GM15510 (cell line): ENCODE results near the gene TESK2.

Experiments
- POLR2A ChIP-seq: IDR thresholded peaks from 3 replicates; pipeline ENCODE4 v1.6.1; 2011; ENCODE audit warnings: borderline replicate concordance; ENCODE audit not compliant: insufficient read length; ENCODE audit errors: extremely low read depth

Gene TESK2

GRCh38 chr1:45485949-45486348 lies 5.0 kb downstream of the TESK2 start:
- TF ChIP-seq POLR2A = no peak

- TF ChIP-seq POLR2A = no peak
Measured at GRCh38 chr1:45479039-45479748, 11.8 kb downstream of the TESK2 start.

GRCh38 chr1:45478121-45478814 lies 12.7 kb downstream of the TESK2 start:
- TF ChIP-seq POLR2A = no peak

GRCh38 chr1:45477646-45478045 lies 13.3 kb downstream of the TESK2 start:
- no peak for TF ChIP-seq POLR2A

- TF ChIP-seq POLR2A = no peak
Measured at GRCh38 chr1:45473302-45473701, 17.7 kb downstream of the TESK2 start.

GRCh38 chr1:45470306-45470798 lies 20.6 kb downstream of the TESK2 start:
- no peak for TF ChIP-seq POLR2A

GRCh38 chr1:45465277-45465676 lies 25.7 kb downstream of the TESK2 start:
- no peak for TF ChIP-seq POLR2A

GRCh38 chr1:45458894-45459293 lies 32.1 kb downstream of the TESK2 start:
- no peak for TF ChIP-seq POLR2A

- TF ChIP-seq POLR2A = no peak
Measured at GRCh38 chr1:45456531-45456930, 34.4 kb downstream of the TESK2 start.

- TF ChIP-seq POLR2A = no peak
Measured at GRCh38 chr1:45455162-45455561, 35.8 kb downstream of the TESK2 start.

GRCh38 chr1:45454464-45454863 lies 36.5 kb downstream of the TESK2 start:
- TF ChIP-seq POLR2A = no peak

- no peak for TF ChIP-seq POLR2A
Measured at GRCh38 chr1:45452503-45452902, 38.5 kb downstream of the TESK2 start.

- TF ChIP-seq POLR2A = no peak
Measured at GRCh38 chr1:45448357-45448756, 42.6 kb downstream of the TESK2 start.

- TF ChIP-seq POLR2A = no peak
Measured at GRCh38 chr1:45446950-45447672, 43.9 kb downstream of the TESK2 start.

- no peak for TF ChIP-seq POLR2A
Measured at GRCh38 chr1:45446530-45446929, 44.4 kb downstream of the TESK2 start.

- no peak for TF ChIP-seq POLR2A
Measured at GRCh38 chr1:45444609-45445131, 46.3 kb downstream of the TESK2 start.
